Mucosa of rectum (tissue), 2 donors: ENCODE results near the gene OR2AE1.
A peak's percentile ranks its signal among the peaks of the same experiment; 100 is the strongest.

Source experiments
- H3K27ac ChIP-seq, 2 donors: one replicate each; pipeline ENCODE4 v1.7.0; 2013; ENCODE audit warnings: inconsistent platforms in 2 of 2, low read depth in 2 of 2, low read length in 2 of 2
- H3K27me3 ChIP-seq, 2 donors: one replicate each; pipeline ENCODE4 v1.7.0; 2013; ENCODE audit warnings: low read length in 2 of 2; ENCODE audit not compliant: control insufficient read depth in 2 of 2, insufficient read depth in 2 of 2
- H3K36me3 ChIP-seq, 2 donors: one replicate each; pipeline ENCODE4 v1.7.0; 2013; ENCODE audit warnings: low read length in 2 of 2; ENCODE audit not compliant: control insufficient read depth in 2 of 2, insufficient read depth in 2 of 2
- H3K4me1 ChIP-seq, 2 donors: one replicate each; pipeline ENCODE4 v1.7.0; 2013; ENCODE audit warnings: low read length in 2 of 2, mild to moderate bottlenecking in 1 of 2; ENCODE audit not compliant: control insufficient read depth in 2 of 2, insufficient read depth in 2 of 2
- H3K4me3 ChIP-seq, 2 donors: one replicate each; pipeline ENCODE4 v1.7.0; 2013; ENCODE audit warnings: low read length in 2 of 2
- H3K9ac ChIP-seq, 2 donors: one replicate each; pipeline ENCODE4 v1.7.0; 2013; ENCODE audit warnings: low read length in 2 of 2, low read depth in 1 of 2, mild to moderate bottlenecking in 1 of 2
- H3K9me3 ChIP-seq, 2 donors: one replicate each; pipeline ENCODE4 v1.7.0; 2013; ENCODE audit warnings: low read length in 2 of 2; ENCODE audit not compliant: control insufficient read depth in 2 of 2
- donor health status: healthy.
- donor health status: Normal muscosa, but diverticular disease.

The OR2AE1 gene

GRCh38 chr7:99863847-99864440, 12.9 kb downstream of the OR2AE1 start:
- H3K27me3 ChIP-seq: no peaks in the 10 kb centered on the region
- H3K9ac ChIP-seq: no peak overlapping the region
- H3K36me3 ChIP-seq: no peaks in the 10 kb centered on the region
- no peak overlapping the region for H3K27ac ChIP-seq
- H3K9me3 ChIP-seq: no peaks in the 10 kb centered on the region
- no peak overlapping the region for H3K4me3 ChIP-seq
- H3K4me1 ChIP-seq: no peaks in the 10 kb centered on the region

- H3K27ac ChIP-seq: no peak overlapping the region
- no peak overlapping the region for H3K9ac ChIP-seq
- no peaks in the 10 kb centered on the region for H3K36me3 ChIP-seq
- H3K4me3 ChIP-seq: no peak overlapping the region
- H3K4me1 ChIP-seq: no peaks in the 10 kb centered on the region
- H3K9me3 ChIP-seq: no peaks in the 10 kb centered on the region
- no peaks in the 10 kb centered on the region for H3K27me3 ChIP-seq
Measured at GRCh38 chr7:99860281-99861127, 16.3 kb downstream of the OR2AE1 start.

- Histone ChIP-seq H3K36me3 (no peaks in the 10 kb centered on the region), H3K9me3 (no peaks in the 10 kb centered on the region)
Measured at GRCh38 chr7:99855236-99855635, 21.6 kb downstream of the OR2AE1 start.

GRCh38 chr7:99848420-99849216, 28.2 kb downstream of the OR2AE1 start:
- H3K27ac ChIP-seq: peak overlapping the region in 1 of 2 donors; percentile 27
- no peak overlapping the region for H3K9ac ChIP-seq
- H3K4me1 ChIP-seq: peaks cover 0 to 4% of the 10 kb centered on the region in 2 donors
- H3K4me3 ChIP-seq: no peak overlapping the region
- H3K36me3 ChIP-seq: no peaks in the 10 kb centered on the region
- H3K9me3 ChIP-seq: no peaks in the 10 kb centered on the region
- no peaks in the 10 kb centered on the region for H3K27me3 ChIP-seq

More at GRCh38 chr7:99855236-99855635, 21.6 kb downstream of the OR2AE1 start:
- no peak overlapping the region for H3K27ac ChIP-seq
- H3K9ac ChIP-seq: no peak overlapping the region
- no peak overlapping the region for H3K4me3 ChIP-seq
- no peaks in the 10 kb centered on the region for H3K4me1 ChIP-seq
- no peaks in the 10 kb centered on the region for H3K27me3 ChIP-seq

- H3K4me1 ChIP-seq: peaks cover 4 to 12% of the 10 kb centered on the region in 2 donors
Measured at GRCh38 chr7:99844328-99844727, 32.5 kb downstream of the OR2AE1 start.

GRCh38 chr7:99843808-99844207, 33.0 kb downstream of the OR2AE1 start:
- Histone ChIP-seq H3K9ac (no peak overlapping the region), H3K4me1 (peaks cover 6 to 14% of the 10 kb centered on the region in 2 donors), H3K27me3 (no peaks in the 10 kb centered on the region), H3K27ac (no peak overlapping the region), H3K9me3 (no peaks in the 10 kb centered on the region), H3K36me3 (no peaks in the 10 kb centered on the region), H3K4me3 (no peak overlapping the region)

More at GRCh38 chr7:99844328-99844727, 32.5 kb downstream of the OR2AE1 start:
- H3K27me3 ChIP-seq: no peaks in the 10 kb centered on the region
- no peak overlapping the region for H3K4me3 ChIP-seq
- H3K9ac ChIP-seq: no peak overlapping the region
- no peaks in the 10 kb centered on the region for H3K36me3 ChIP-seq
- H3K9me3 ChIP-seq: no peaks in the 10 kb centered on the region
- no peak overlapping the region for H3K27ac ChIP-seq

GRCh38 chr7:99842926-99843325, 33.9 kb downstream of the OR2AE1 start:
- Histone ChIP-seq H3K4me1 (peaks cover 6 to 14% of the 10 kb centered on the region in 2 donors), H3K27ac (no peak overlapping the region), H3K27me3 (no peaks in the 10 kb centered on the region), H3K9me3 (no peaks in the 10 kb centered on the region), H3K36me3 (no peaks in the 10 kb centered on the region), H3K9ac (no peak overlapping the region), H3K4me3 (no peak overlapping the region)

- Histone ChIP-seq H3K27ac (peak overlapping the region; percentile 4 to 69), H3K9me3 (no peaks in the 10 kb centered on the region), H3K27me3 (no peaks in the 10 kb centered on the region), H3K9ac (no peak overlapping the region), H3K4me3 (peak overlapping the region in 1 of 2 donors; percentile 17), H3K36me3 (no peaks in the 10 kb centered on the region), H3K4me1 (peaks cover 6 to 18% of the 10 kb centered on the region in 2 donors)
Measured at GRCh38 chr7:99840136-99840869, 36.5 kb downstream of the OR2AE1 start.

GRCh38 chr7:99839287-99840021, 37.4 kb downstream of the OR2AE1 start:
- Histone ChIP-seq H3K4me3 (peak overlapping the region; percentile 55 to 58), H3K27me3 (no peaks in the 10 kb centered on the region), H3K27ac (peak overlapping the region; percentile 52 to 81), H3K9ac (peak overlapping the region in 1 of 2 donors; percentile 51), H3K9me3 (no peaks in the 10 kb centered on the region), H3K36me3 (no peaks in the 10 kb centered on the region), H3K4me1 (peaks cover 6 to 18% of the 10 kb centered on the region in 2 donors)
